HCT116 (cell line): Measurements from ENCODE around the gene JSRP1.

ENCODE experiments used
- ELF1 ChIP-seq: IDR thresholded peaks from 2 replicates; pipeline ENCODE4 v1.6.1; 2012; ENCODE audit warnings: low read depth, borderline replicate concordance
- EZH2 ChIP-seq: fragments of 200-600 bp; sonication (generic); IDR thresholded peaks from 2 replicates; pipeline ENCODE4 v1.6.1; 2017; ENCODE audit warnings: antibody characterized with exemption, mixed run types
- EZH2phosphoT487 ChIP-seq: fragments of 200-600 bp; IDR thresholded peaks from 2 replicates; pipeline ENCODE4 v1.6.1; 2018; ENCODE audit warnings: antibody characterized with exemption, borderline replicate concordance
- FOSL1 ChIP-seq: IDR thresholded peaks from 2 replicates; pipeline ENCODE4 v1.6.1; 2012; ENCODE audit warnings: low read depth
- POLR2A ChIP-seq: IDR thresholded peaks from 2 replicates; pipeline ENCODE4 v1.7.0; 2011; ENCODE audit warnings: borderline replicate concordance; ENCODE audit not compliant: insufficient read depth, insufficient read length; ENCODE audit errors: extremely low read depth
- POLR2AphosphoS5 ChIP-seq: IDR thresholded peaks from 2 replicates; pipeline ENCODE4 v1.6.1; 2011; ENCODE audit warnings: mild to moderate bottlenecking, low read depth, low read length, moderate library complexity
- RAD21 ChIP-seq: IDR thresholded peaks from 2 replicates; pipeline ENCODE4 v1.6.1; 2012; ENCODE audit warnings: low read depth, mild to moderate bottlenecking
- SIN3A ChIP-seq: IDR thresholded peaks from 2 replicates; pipeline ENCODE4 v1.6.1; 2012; ENCODE audit warnings: low read depth
- SP1 ChIP-seq: IDR thresholded peaks from 2 replicates; pipeline ENCODE4 v1.6.1; 2012; ENCODE audit warnings: low read depth
- SRF ChIP-seq: IDR thresholded peaks from 2 replicates; pipeline ENCODE4 v1.6.1; 2012; ENCODE audit warnings: low read depth
- ZFX ChIP-seq: fragments of 450-650 bp; IDR thresholded peaks from 2 replicates; pipeline ENCODE4 v1.6.1; 2017
- ZNF274 ChIP-seq: fragments of 200-500 bp; sonication (Bioruptor generic); IDR thresholded peaks from 2 replicates; pipeline ENCODE4 v1.6.1; 2014; ENCODE audit warnings: mild to moderate bottlenecking, low read depth, low read length, inconsistent platforms
- TF ChIP-seq, protein P1 (sequence below), 3 experiments: fragments of 200-600 bp in 1 of 3; sonication (generic) in 1 of 3; IDR thresholded peaks in 2 of 3; conservative IDR thresholded peaks in 1 of 3; 2 replicates each; pipeline ENCODE4 v1.5.1; 2012 to 2017; ENCODE audit warnings: low read depth in 2 of 3, low read length in 2 of 3, antibody characterized with exemption in 1 of 3, borderline replicate concordance in 1 of 3, control low read depth in 1 of 3, mild to moderate bottlenecking in 1 of 3, mixed read lengths in 1 of 3, mixed run types in 1 of 3, moderate library complexity in 1 of 3; ENCODE audit not compliant: insufficient read depth in 1 of 3
- TF ChIP-seq, protein P2 (sequence below): IDR thresholded peaks from 2 replicates; pipeline ENCODE4 v1.6.1; 2012; ENCODE audit warnings: low read depth

DNA sequence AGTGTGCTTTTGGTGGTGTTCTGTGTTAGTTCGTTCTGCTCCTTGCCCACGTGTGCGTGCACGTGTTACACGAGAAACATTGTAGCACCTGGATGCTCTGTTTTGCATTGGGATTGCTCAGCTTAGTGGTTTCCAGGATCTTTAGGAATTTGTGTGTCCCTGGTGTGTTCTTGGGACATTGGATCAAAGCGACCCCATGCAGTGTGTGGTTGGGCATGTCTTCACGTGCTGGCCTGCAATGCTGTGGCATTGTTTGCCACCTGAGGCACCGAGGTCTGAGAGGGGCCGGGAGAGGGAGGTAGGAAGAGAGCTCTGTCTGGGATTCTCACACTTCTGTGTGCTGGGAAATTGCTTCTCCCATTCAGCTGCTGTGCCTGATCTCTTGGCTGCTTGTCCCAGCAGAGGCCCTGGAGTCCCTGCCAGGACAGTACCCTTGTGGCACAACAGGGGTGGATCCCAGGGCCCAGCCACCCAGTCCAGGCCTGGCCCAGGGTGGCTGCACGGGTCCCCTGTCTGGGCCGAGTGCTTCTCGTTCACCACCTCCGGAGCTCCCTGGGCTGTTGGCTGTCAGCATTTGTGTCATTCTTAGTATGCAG lies 31.4 kb downstream of the JSRP1 start:
- no peak for TF ChIP-seq SIN3A
- TF ChIP-seq SP1: no peak
- TF ChIP-seq, protein P1, sequence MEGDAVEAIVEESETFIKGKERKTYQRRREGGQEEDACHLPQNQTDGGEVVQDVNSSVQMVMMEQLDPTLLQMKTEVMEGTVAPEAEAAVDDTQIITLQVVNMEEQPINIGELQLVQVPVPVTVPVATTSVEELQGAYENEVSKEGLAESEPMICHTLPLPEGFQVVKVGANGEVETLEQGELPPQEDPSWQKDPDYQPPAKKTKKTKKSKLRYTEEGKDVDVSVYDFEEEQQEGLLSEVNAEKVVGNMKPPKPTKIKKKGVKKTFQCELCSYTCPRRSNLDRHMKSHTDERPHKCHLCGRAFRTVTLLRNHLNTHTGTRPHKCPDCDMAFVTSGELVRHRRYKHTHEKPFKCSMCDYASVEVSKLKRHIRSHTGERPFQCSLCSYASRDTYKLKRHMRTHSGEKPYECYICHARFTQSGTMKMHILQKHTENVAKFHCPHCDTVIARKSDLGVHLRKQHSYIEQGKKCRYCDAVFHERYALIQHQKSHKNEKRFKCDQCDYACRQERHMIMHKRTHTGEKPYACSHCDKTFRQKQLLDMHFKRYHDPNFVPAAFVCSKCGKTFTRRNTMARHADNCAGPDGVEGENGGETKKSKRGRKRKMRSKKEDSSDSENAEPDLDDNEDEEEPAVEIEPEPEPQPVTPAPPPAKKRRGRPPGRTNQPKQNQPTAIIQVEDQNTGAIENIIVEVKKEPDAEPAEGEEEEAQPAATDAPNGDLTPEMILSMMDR (IDR thresholded peaks at IDR 0.05 in 2 of 3, conservative IDR thresholded peaks at IDR 0.05 in 1 of 3; ENCODE audit: borderline replicate concordance in 1 of 3, insufficient read depth in 1 of 3, low read depth in 2 of 3, low read length in 2 of 3): no peak
- no peak for TF ChIP-seq POLR2AphosphoS5
- no peak for TF ChIP-seq SRF
- TF ChIP-seq POLR2A: no peak
- no peak for TF ChIP-seq ZFX
- no peak for TF ChIP-seq FOSL1
- TF ChIP-seq ZNF274: no peak
- no peak for TF ChIP-seq RAD21
- no peak for TF ChIP-seq EZH2
- TF ChIP-seq, protein P2, sequence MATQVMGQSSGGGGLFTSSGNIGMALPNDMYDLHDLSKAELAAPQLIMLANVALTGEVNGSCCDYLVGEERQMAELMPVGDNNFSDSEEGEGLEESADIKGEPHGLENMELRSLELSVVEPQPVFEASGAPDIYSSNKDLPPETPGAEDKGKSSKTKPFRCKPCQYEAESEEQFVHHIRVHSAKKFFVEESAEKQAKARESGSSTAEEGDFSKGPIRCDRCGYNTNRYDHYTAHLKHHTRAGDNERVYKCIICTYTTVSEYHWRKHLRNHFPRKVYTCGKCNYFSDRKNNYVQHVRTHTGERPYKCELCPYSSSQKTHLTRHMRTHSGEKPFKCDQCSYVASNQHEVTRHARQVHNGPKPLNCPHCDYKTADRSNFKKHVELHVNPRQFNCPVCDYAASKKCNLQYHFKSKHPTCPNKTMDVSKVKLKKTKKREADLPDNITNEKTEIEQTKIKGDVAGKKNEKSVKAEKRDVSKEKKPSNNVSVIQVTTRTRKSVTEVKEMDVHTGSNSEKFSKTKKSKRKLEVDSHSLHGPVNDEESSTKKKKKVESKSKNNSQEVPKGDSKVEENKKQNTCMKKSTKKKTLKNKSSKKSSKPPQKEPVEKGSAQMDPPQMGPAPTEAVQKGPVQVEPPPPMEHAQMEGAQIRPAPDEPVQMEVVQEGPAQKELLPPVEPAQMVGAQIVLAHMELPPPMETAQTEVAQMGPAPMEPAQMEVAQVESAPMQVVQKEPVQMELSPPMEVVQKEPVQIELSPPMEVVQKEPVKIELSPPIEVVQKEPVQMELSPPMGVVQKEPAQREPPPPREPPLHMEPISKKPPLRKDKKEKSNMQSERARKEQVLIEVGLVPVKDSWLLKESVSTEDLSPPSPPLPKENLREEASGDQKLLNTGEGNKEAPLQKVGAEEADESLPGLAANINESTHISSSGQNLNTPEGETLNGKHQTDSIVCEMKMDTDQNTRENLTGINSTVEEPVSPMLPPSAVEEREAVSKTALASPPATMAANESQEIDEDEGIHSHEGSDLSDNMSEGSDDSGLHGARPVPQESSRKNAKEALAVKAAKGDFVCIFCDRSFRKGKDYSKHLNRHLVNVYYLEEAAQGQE: no peak
- TF ChIP-seq EZH2phosphoT487: no peak
- no peak for TF ChIP-seq ELF1
